K562 (cell line): ENCODE data around the gene MRPL10. TPM values are rescaled to one million over a fixed set of nuclear protein-coding genes. Genes with fewer than 3 reads are reported as not detected.
A peak's percentile ranks its signal among the peaks of the same experiment; 100 is the strongest.

Experiments
- ARID1B ChIP-seq: fragments of 450-650 bp; IDR thresholded peaks from 2 replicates; pipeline ENCODE4 v1.6.1; 2016; ENCODE audit warnings: antibody characterized with exemption, mild to moderate bottlenecking, inconsistent platforms
- ARID3A ChIP-seq: IDR thresholded peaks from 2 replicates; pipeline ENCODE4 v1.6.1; 2012; ENCODE audit warnings: low read depth, low read length, improper control_type of control experiment, borderline replicate concordance
- ATF6 ChIP-seq: sonication (generic); formaldehyde crosslinking; IDR thresholded peaks from 2 replicates; pipeline ENCODE4 v1.4.0; 2020; ENCODE audit warnings: mild to moderate bottlenecking, missing genetic modification reagents
- CBX5 ChIP-seq: IDR thresholded peaks from 2 replicates; pipeline ENCODE4 v1.6.1; 2014; ENCODE audit warnings: low read depth, borderline replicate concordance
- CTBP1 ChIP-seq: fragments of 450-650 bp; IDR thresholded peaks from 2 replicates; pipeline ENCODE4 v1.6.1; 2016; ENCODE audit warnings: borderline replicate concordance
- DMBX1 ChIP-seq: fragments of 250-450 bp; sonication (Bioruptor Pico); IDR thresholded peaks from 2 replicates; pipeline ENCODE4 v1.8.0; 2022; ENCODE audit warnings: inconsistent platforms, mild to moderate bottlenecking, moderate library complexity, borderline replicate concordance
- DPF2 ChIP-seq: fragments of 450-650 bp; IDR thresholded peaks from 2 replicates; pipeline ENCODE4 v1.6.1; 2016
- HCFC1 ChIP-seq: IDR thresholded peaks from 2 replicates; pipeline ENCODE4 v1.6.1; 2012; ENCODE audit warnings: low read depth, low read length, improper control_type of control experiment
- KDM5B ChIP-seq: fragments of 200-600 bp; sonication (generic); IDR thresholded peaks from 2 replicates; pipeline ENCODE4 v1.6.1; 2012; ENCODE audit warnings: low read depth, mild to moderate bottlenecking, moderate library complexity, low read length, control low read depth, inconsistent platforms; ENCODE audit not compliant: insufficient replicate concordance
- KLF1 ChIP-seq: fragments of 450-650 bp; IDR thresholded peaks from 2 replicates; pipeline ENCODE4 v1.6.1; 2016; ENCODE audit warnings: missing genetic modification characterization, missing compliant biosample characterization
- NFYB ChIP-seq: IDR thresholded peaks from 2 replicates; pipeline ENCODE4 v1.6.1; 2011; ENCODE audit warnings: mild to moderate bottlenecking, moderate library complexity; ENCODE audit not compliant: insufficient read length; ENCODE audit errors: extremely low read depth
- RHOXF2B ChIP-seq: fragments of 250-450 bp; sonication (Bioruptor Pico); conservative IDR thresholded peaks from 2 replicates; pipeline ENCODE4 v1.5.1; 2021
- TAF1 ChIP-seq: IDR thresholded peaks from 2 replicates; pipeline ENCODE4 v1.6.1; 2011; ENCODE audit warnings: mild to moderate bottlenecking, low read length, moderate library complexity; ENCODE audit not compliant: insufficient read depth, control insufficient read depth, severe bottlenecking; ENCODE audit errors: extremely low read depth
- ZBTB49 ChIP-seq: sonication (generic); formaldehyde crosslinking; IDR thresholded peaks from 2 replicates; pipeline ENCODE4 v1.8.0; 2022; ENCODE audit warnings: missing genetic modification reagents, mild to moderate bottlenecking, borderline replicate concordance
- ZBTB8A ChIP-seq: fragments of 450-650 bp; IDR thresholded peaks from 2 replicates; pipeline ENCODE4 v1.6.1; 2018; ENCODE audit warnings: mild to moderate bottlenecking, moderate library complexity; ENCODE audit not compliant: partially characterized antibody
- ZNF174 ChIP-seq: fragments of 250-450 bp; sonication (Bioruptor Pico); IDR thresholded peaks from 2 replicates; pipeline ENCODE4 v1.4.0; 2020; ENCODE audit warnings: mild to moderate bottlenecking
- ZNF280A ChIP-seq: fragments of 450-650 bp; IDR thresholded peaks from 2 replicates; pipeline ENCODE4 v1.6.1; 2018; ENCODE audit warnings: mild to moderate bottlenecking, low read depth; ENCODE audit not compliant: partially characterized antibody
- ZNF699 ChIP-seq: fragments of 250-450 bp; sonication (Bioruptor Pico); IDR thresholded peaks from 2 replicates; pipeline ENCODE4 v1.8.0; 2021; ENCODE audit warnings: mild to moderate bottlenecking, moderate library complexity; ENCODE audit not compliant: insufficient replicate concordance
- polyA plus RNA-seq, 8 experiments: library from polyadenylated mRNA; depleted of rRNA in 4 of 8; stranded (reverse) in 5 of 8; unstranded in 3 of 8; fragments of >200 nt; fragmentation: Nextera tagmentation in 2 of 8; fragmentation: Illumina TruSeq in 1 of 8; extraction: Ambion mirVana in 2 of 8; extraction: Trizol in 1 of 8; gene quantifications; 2 replicates each; pipeline versions ENCODE4 v1.2.1 to v1.2.3, GENCODE V29; 2011 to 2014; ENCODE audit warnings: inconsistent platforms in 1 of 8, missing spikeins in 1 of 8
- total RNA-seq, 7 experiments: library from RNA; depleted of rRNA in 6 of 7; stranded (reverse); fragments of >200 nt in 6 of 7; fragmentation: Illumina TruSeq in 2 of 7; extraction: Trizol in 2 of 7; gene quantifications; 2 replicates each; pipeline versions ENCODE4 v1.2.1 to v1.2.3, GENCODE V29; 2011 to 2021; ENCODE audit warnings: low replicate concordance in 1 of 7
- TF ChIP-seq, protein P1 (sequence below): IDR thresholded peaks from 2 replicates; pipeline ENCODE4 v1.6.1; 2016; ENCODE audit warnings: missing genetic modification characterization, missing compliant biosample characterization

Gene MRPL10
- total and polyA plus RNA-seq, 9 of the 15 experiments (the other 6 are each of a cell fraction or from before 2014, with no cell fraction given), result 27.8 to 105 (median 67.3) TPM

- no peak for TF ChIP-seq ZNF280A
- no peak for TF ChIP-seq ZNF174 (CRISPR knock-in tag)
- no peak for TF ChIP-seq ARID3A
- TF ChIP-seq HCFC1, result peak; percentile 20; the same call in 1 of the 2 replicates
- TF ChIP-seq RHOXF2B (CRISPR knock-in tag), result no peak
- TF ChIP-seq DMBX1 (CRISPR knock-in tag), result peak; percentile 94
- TF ChIP-seq ARID1B, result peak; percentile 100
- peak; percentile 98 for TF ChIP-seq KLF1
- TF ChIP-seq TAF1, result peak; percentile 54
- TF ChIP-seq ZBTB8A, result no peak
- peak; percentile 100 for TF ChIP-seq CTBP1
- TF ChIP-seq KDM5B, result no peak
- TF ChIP-seq ZNF699 (CRISPR knock-in tag), result no peak
- TF ChIP-seq, protein P1, sequence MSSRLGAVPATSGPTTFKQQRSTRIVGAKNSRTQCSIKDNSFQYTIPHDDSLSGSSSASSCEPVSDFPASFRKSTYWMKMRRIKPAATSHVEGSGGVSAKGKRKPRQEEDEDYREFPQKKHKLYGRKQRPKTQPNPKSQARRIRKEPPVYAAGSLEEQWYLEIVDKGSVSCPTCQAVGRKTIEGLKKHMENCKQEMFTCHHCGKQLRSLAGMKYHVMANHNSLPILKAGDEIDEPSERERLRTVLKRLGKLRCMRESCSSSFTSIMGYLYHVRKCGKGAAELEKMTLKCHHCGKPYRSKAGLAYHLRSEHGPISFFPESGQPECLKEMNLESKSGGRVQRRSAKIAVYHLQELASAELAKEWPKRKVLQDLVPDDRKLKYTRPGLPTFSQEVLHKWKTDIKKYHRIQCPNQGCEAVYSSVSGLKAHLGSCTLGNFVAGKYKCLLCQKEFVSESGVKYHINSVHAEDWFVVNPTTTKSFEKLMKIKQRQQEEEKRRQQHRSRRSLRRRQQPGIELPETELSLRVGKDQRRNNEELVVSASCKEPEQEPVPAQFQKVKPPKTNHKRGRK (tag), result no peak
- TF ChIP-seq ZBTB49 (CRISPR knock-in tag), result no peak
- TF ChIP-seq CBX5, result no peak
- peak; percentile 99 for TF ChIP-seq DPF2
- no peak for TF ChIP-seq ATF6 (CRISPR knock-in tag)
- no peak for TF ChIP-seq NFYB
These were observed 35.6 kb upstream of the MRPL10 start (continued) for GRCh38 chr17:47866941-47867340.
